CD14-positive monocyte (primary cell): ENCODE results near the gene EXOC6B. TPM values are rescaled to one million over a fixed set of nuclear protein-coding genes. Genes with fewer than 3 reads are reported as not detected.

ENCODE experiments used
- DNase-seq, 3 donors: peaks; one replicate each; pipeline ENCODE4 v3.0.0-alpha.2; 2011 to 2022
- H2AFZ ChIP-seq: 2 replicates; pipeline ENCODE4 v1.6.0; 2012; ENCODE audit warnings: mild to moderate bottlenecking, low read depth, low read length, inconsistent platforms; ENCODE audit not compliant: insufficient read depth, poor library complexity, severe bottlenecking
- H3K27ac ChIP-seq, 2 donors: 1 replicate in 1 of 2; 2 replicates in 1 of 2; pipeline ENCODE4 v1.5.1; 2012 to 2013; ENCODE audit warnings: low read length in 2 of 2, control low read depth in 1 of 2, inconsistent platforms in 1 of 2, low read depth in 1 of 2, mild to moderate bottlenecking in 1 of 2
- H3K27me3 ChIP-seq, 2 donors: one replicate each; pipeline versions ENCODE4 v1.6.0 to v1.6.1; 2011 to 2013; ENCODE audit warnings: low read length in 2 of 2; ENCODE audit not compliant: control insufficient read depth in 2 of 2, insufficient read depth in 2 of 2
- H3K36me3 ChIP-seq, 2 donors: replicated peaks in 1 of 2; 1 replicate in 1 of 2; 2 replicates in 1 of 2; pipeline versions ENCODE4 v1.5.1 to v1.6.1; 2012 to 2013; ENCODE audit warnings: low read length in 2 of 2, control low read depth in 1 of 2, inconsistent platforms in 1 of 2, mild to moderate bottlenecking in 1 of 2; ENCODE audit not compliant: insufficient read depth in 2 of 2, control insufficient read depth in 1 of 2
- H3K4me1 ChIP-seq, 2 donors: 1 replicate in 1 of 2; 2 replicates in 1 of 2; pipeline versions ENCODE4 v1.5.1 to v1.6.1; 2012 to 2013; ENCODE audit warnings: low read length in 2 of 2, control low read depth in 1 of 2, inconsistent platforms in 1 of 2, mild to moderate bottlenecking in 1 of 2, moderate library complexity in 1 of 2; ENCODE audit not compliant: insufficient read depth in 2 of 2, control insufficient read depth in 1 of 2
- H3K4me2 ChIP-seq: replicated peaks from 2 replicates; pipeline ENCODE3; 2012; ENCODE audit warnings: low read length, moderate library complexity, mild to moderate bottlenecking; ENCODE audit not compliant: poor library complexity, severe bottlenecking; ENCODE audit errors: extremely low read depth
- H3K4me3 ChIP-seq, 3 experiments: fragments of 200-600 bp in 1 of 3; sonication (generic) in 1 of 3; replicated peaks in 1 of 3; 1 replicate in 2 of 3; 2 replicates in 1 of 3; pipeline ENCODE4 v1.5.1; 2011 to 2013; ENCODE audit warnings: low read length in 3 of 3, mild to moderate bottlenecking in 3 of 3, control low read depth in 2 of 3, low read depth in 2 of 3, inconsistent platforms in 1 of 3, moderate library complexity in 1 of 3
- H3K79me2 ChIP-seq: 2 replicates; pipeline ENCODE4 v1.6.0; 2012; ENCODE audit warnings: mild to moderate bottlenecking, control low read depth, inconsistent platforms, low read length, moderate library complexity; ENCODE audit not compliant: insufficient read depth
- H3K9ac ChIP-seq: 2 replicates; pipeline ENCODE4 v1.6.0; 2017; ENCODE audit warnings: low read length, mild to moderate bottlenecking; ENCODE audit not compliant: insufficient read depth, poor library complexity, severe bottlenecking
- H3K9me3 ChIP-seq, 2 donors: replicated peaks in 1 of 2; 1 replicate in 1 of 2; 2 replicates in 1 of 2; pipeline versions ENCODE4 v1.5.1 to v1.6.1; 2012 to 2013; ENCODE audit warnings: low read length in 2 of 2, control low read depth in 1 of 2; ENCODE audit not compliant: control insufficient read depth in 1 of 2, insufficient read depth in 1 of 2
- H4K20me1 ChIP-seq: 2 replicates; pipeline ENCODE4 v1.6.0; 2012; ENCODE audit warnings: mild to moderate bottlenecking, low read length, control low read depth, moderate library complexity; ENCODE audit not compliant: insufficient read depth
- H3K27ac Mint-ChIP-seq, 7 donors: one replicate each; pipeline ENCODE4 v1.8.0; 2020; ENCODE audit warnings: mild to moderate bottlenecking in 7 of 7, mixed read lengths in 7 of 7, moderate library complexity in 6 of 7, inconsistent platforms in 2 of 7
- H3K27me3 Mint-ChIP-seq, 3 donors: one replicate each; pipeline ENCODE4 v1.8.0; 2021 to 2022; ENCODE audit warnings: low read depth in 3 of 3, mild to moderate bottlenecking in 3 of 3, mixed read lengths in 3 of 3, moderate library complexity in 3 of 3, inconsistent platforms in 1 of 3
- H3K36me3 Mint-ChIP-seq, 2 donors: one replicate each; pipeline ENCODE4 v1.8.0; 2020; ENCODE audit warnings: mixed read lengths in 2 of 2, inconsistent platforms in 1 of 2, mild to moderate bottlenecking in 1 of 2
- H3K4me1 Mint-ChIP-seq: one replicate; pipeline ENCODE4 v1.8.0; 2020; ENCODE audit warnings: mild to moderate bottlenecking, mixed read lengths
- H3K4me3 Mint-ChIP-seq, 2 donors: one replicate each; pipeline ENCODE4 v1.8.0; 2020; ENCODE audit warnings: mild to moderate bottlenecking in 2 of 2, mixed read lengths in 2 of 2, moderate library complexity in 1 of 2
- H3K9me3 Mint-ChIP-seq, 7 donors: one replicate each; pipeline ENCODE4 v1.8.0; 2020 to 2022; ENCODE audit warnings: mixed read lengths in 7 of 7, mild to moderate bottlenecking in 6 of 7, moderate library complexity in 6 of 7, inconsistent platforms in 2 of 7
- WGBS: methylation state at CpG from one replicate; pipeline ENCODE4 v1.1.5; 2013; ENCODE audit warnings: missing lambda C conversion rate; ENCODE audit not compliant: insufficient coverage; 5-methylcytosine and 5-hydroxymethylcytosine counted together
- intact Hi-C, 2 donors: fragments of 100-400 bp; cut with micrococcal nuclease; formaldehyde crosslinking; loops; one replicate each; pipeline versions ENCODE4 v1.15.0 to v1.15.1; 2023
- polyA plus RNA-seq, 3 donors: library from polyadenylated mRNA; depleted of rRNA in 1 of 3; unstranded in 2 of 3; stranded (reverse) in 1 of 3; fragments of 300-500 nt in 2 of 3; fragments of >200 nt in 1 of 3; fragmentation: Illumina TruSeq in 2 of 3; gene quantifications; 1 replicate in 2 of 3; 2 replicates in 1 of 3; pipeline ENCODE4 v1.2.3, GENCODE V29; 2012 to 2021
- TF ChIP-seq, protein P1 (sequence below): fragments of 200-600 bp; IDR thresholded peaks from one replicate; pipeline ENCODE4 v1.8.0; 2022; ENCODE audit warnings: antibody characterized with exemption, mild to moderate bottlenecking

EXOC6B gene
- polyA plus RNA-seq, 3 donors: 1.8 to 2.8 (median 2.1) TPM

DNA sequence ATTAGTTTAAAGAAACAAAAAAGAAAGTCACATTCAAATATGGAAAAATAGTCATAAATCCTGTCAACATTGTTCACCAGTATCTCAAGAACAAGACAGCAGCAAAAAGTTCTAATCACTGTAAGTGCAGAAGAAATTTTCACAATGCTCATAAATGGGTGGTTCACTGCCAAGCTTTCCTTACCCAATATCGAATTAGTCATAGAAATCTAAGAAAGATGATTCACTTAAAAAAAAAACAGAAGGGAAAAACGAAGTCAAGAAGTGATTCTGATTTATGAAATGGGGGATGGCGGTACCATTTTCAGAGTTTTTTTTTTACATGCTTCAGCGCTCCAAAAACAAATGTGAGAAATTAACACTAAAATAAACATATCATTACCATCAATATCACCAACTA is 156.7 kb downstream of the EXOC6B start:
- H3K36me3 ChIP-seq: no peaks in the 10 kb centered on the region
- Mint-ChIP-seq H3K9me3 (peaks cover 15 to 42% (median 26%) of the 10 kb centered on the region in 7 donors), H3K27me3 (peaks cover 0 to 3% (median 0%) of the 10 kb centered on the region in 3 donors), H3K4me1 (no peaks in the 10 kb centered on the region), H3K27ac (no peak overlapping the region), H3K4me3 (no peak overlapping the region), H3K36me3 (no peaks in the 10 kb centered on the region)
- H3K27ac ChIP-seq: no peak overlapping the region
- intact Hi-C loops: no loop called here
- peaks cover 14 to 31% of the 10 kb centered on the region in 2 donors for H3K9me3 ChIP-seq
- H3K4me2 ChIP-seq: no peak overlapping the region
- H3K27me3 ChIP-seq: no peaks in the 10 kb centered on the region
- H3K4me1 ChIP-seq: no peaks in the 10 kb centered on the region
- no peaks in the 10 kb centered on the region for H4K20me1 ChIP-seq
- no peak overlapping the region for H3K9ac ChIP-seq
- no peak overlapping the region for H3K4me3 ChIP-seq
- WGBS: no CpG with 5 or more reads among the region's 4 CpGs
- DNase-seq: no peak
- no peaks in the 10 kb centered on the region for H3K79me2 ChIP-seq
- H2AFZ ChIP-seq: no peak overlapping the region
- TF ChIP-seq, protein P1, sequence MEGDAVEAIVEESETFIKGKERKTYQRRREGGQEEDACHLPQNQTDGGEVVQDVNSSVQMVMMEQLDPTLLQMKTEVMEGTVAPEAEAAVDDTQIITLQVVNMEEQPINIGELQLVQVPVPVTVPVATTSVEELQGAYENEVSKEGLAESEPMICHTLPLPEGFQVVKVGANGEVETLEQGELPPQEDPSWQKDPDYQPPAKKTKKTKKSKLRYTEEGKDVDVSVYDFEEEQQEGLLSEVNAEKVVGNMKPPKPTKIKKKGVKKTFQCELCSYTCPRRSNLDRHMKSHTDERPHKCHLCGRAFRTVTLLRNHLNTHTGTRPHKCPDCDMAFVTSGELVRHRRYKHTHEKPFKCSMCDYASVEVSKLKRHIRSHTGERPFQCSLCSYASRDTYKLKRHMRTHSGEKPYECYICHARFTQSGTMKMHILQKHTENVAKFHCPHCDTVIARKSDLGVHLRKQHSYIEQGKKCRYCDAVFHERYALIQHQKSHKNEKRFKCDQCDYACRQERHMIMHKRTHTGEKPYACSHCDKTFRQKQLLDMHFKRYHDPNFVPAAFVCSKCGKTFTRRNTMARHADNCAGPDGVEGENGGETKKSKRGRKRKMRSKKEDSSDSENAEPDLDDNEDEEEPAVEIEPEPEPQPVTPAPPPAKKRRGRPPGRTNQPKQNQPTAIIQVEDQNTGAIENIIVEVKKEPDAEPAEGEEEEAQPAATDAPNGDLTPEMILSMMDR: no peak

DNA sequence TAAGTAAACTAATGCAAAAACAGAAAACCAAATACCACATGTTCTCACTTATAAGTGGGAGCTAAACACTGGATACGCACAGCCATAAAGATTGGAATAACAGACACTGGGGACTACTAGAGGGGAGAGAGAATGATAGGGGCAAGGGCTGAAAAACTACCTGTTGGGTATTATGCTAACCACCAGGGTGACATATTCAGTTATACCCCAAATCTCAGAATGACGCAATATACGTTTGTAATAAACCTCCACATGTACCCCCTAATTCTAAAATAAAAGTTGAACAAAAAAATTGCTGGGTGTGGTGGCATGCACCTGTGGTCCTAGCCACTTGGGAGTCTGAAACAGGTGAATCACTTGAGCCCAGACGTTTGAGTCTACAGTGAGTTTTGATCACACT is 157.2 kb downstream of the EXOC6B start:
- Histone ChIP-seq H3K27me3 (no peaks in the 10 kb centered on the region), H2AFZ (no peak overlapping the region), H3K9me3 (peaks cover 18 to 33% of the 10 kb centered on the region in 2 donors), H4K20me1 (no peaks in the 10 kb centered on the region), H3K36me3 (no peaks in the 10 kb centered on the region), H3K4me2 (no peak overlapping the region), H3K79me2 (no peaks in the 10 kb centered on the region), H3K4me3 (no peak overlapping the region), H3K27ac (no peak overlapping the region), H3K9ac (no peak overlapping the region), H3K4me1 (no peaks in the 10 kb centered on the region)
- H3K36me3 Mint-ChIP-seq: no peaks in the 10 kb centered on the region
- WGBS: no CpG with 5 or more reads among the region's 4 CpGs
- DNase-seq: no peak
- peaks cover 0 to 3% (median 0%) of the 10 kb centered on the region in 3 donors for H3K27me3 Mint-ChIP-seq
- intact Hi-C loops: no loop called here
- H3K4me3 Mint-ChIP-seq: peak overlapping the region in 1 of 2 donors; percentile 13
- no peak overlapping the region for H3K27ac Mint-ChIP-seq
- TF ChIP-seq, protein P1: no peak
- peaks cover 17 to 43% (median 27%) of the 10 kb centered on the region in 7 donors for H3K9me3 Mint-ChIP-seq
- no peaks in the 10 kb centered on the region for H3K4me1 Mint-ChIP-seq
